ENCODE data around the gene PAXX.

Gene PAXX

GRCh38 chr9:136968333-136969127 is 23.7 kb upstream of the PAXX start:
- no peak for DNase-seq

- no peak for DNase-seq
Measured at GRCh38 chr9:136969150-136969549, 23.1 kb upstream of the PAXX start.

- no peak for DNase-seq
Measured at GRCh38 chr9:136969774-136970173, 22.4 kb upstream of the PAXX start.

- DNase-seq: no peak
Measured at GRCh38 chr9:136970361-136970760, 21.9 kb upstream of the PAXX start.

GRCh38 chr9:136971746-136972145 is 20.5 kb upstream of the PAXX start:
- DNase-seq: no peak

GRCh38 chr9:136972335-136972734 is 19.9 kb upstream of the PAXX start:
- no peak for DNase-seq

- no peak for DNase-seq
Measured at GRCh38 chr9:136972743-136973142, 19.5 kb upstream of the PAXX start.

GRCh38 chr9:136973618-136974617 is 18.3 kb upstream of the PAXX start:
- no peak for DNase-seq

GRCh38 chr9:136974817-136975535 is 17.2 kb upstream of the PAXX start:
- no peak for DNase-seq

GRCh38 chr9:136975644-136976043 is 16.6 kb upstream of the PAXX start:
- no peak for DNase-seq

- DNase-seq: no peak
Measured at GRCh38 chr9:136977223-136977622, 15.0 kb upstream of the PAXX start, which contains the start of gene PTGDS. TSS of gene PTGDS (plus strand) at chr9:136977504. CDS start at chr9:136977579, 75 bp downstream.

GRCh38 chr9:136977649-136978072 is 14.6 kb upstream of the PAXX start:
- DNase-seq: no peak

GRCh38 chr9:136978073-136978864 is 14.0 kb upstream of the PAXX start:
- no peak for DNase-seq

- no peak for DNase-seq
Measured at GRCh38 chr9:136978865-136979544, 13.2 kb upstream of the PAXX start.

- no peak for DNase-seq
Measured at GRCh38 chr9:136979769-136980587, 12.2 kb upstream of the PAXX start.

GRCh38 chr9:136980669-136981478 is 11.3 kb upstream of the PAXX start:
- DNase-seq: no peak

GRCh38 chr9:136981588-136982231 is 10.5 kb upstream of the PAXX start:
- no peak for DNase-seq

- no peak for DNase-seq
Measured at GRCh38 chr9:136982232-136983051, 9.8 kb upstream of the PAXX start, which contains the start of gene LCNL1. TSS of gene LCNL1 (plus strand) at chr9:136982993. CDS start at chr9:136983587, 594 bp downstream.
